Measurements from ENCODE around the gene SLC7A10.

The SLC7A10 gene

DNA sequence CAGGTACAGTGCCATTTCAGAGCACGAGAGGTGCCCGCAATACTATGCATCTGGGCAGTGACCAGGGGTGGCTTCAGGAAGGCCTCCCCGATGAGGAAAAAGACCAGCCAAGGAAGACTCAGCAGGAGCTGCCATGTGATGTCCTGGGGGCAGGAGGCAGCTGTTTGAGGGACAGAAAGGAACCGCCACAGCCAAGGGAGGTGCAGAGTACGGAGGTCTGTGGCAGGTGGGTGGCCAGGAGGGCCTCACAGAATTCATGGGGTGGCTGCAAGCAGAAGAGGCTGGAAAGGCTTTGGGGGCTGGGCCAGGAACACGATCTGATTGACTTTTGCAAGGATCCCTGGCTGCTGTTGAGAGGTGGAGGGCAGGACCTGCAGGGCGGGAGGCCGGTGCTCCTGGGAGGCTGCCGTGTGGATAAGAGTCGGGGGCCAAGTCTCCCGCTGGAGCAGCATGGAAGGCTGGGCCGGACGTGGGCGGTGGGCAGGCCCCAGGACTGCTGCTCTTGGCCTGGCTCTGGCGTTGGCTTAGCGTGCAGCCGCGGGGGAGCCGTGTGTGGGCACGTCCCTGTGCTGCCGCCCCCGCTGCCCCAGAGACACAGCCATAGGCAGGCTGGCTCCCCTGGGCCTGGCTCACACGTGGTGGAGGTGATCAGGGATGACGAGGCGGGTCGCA lies 47.6 kb upstream of the SLC7A10 start:
- no peak overlapping the region for H3K27ac ChIP-seq (ENCODE audit: low read depth, low read length, poor library complexity, severe bottlenecking)
- no peaks in the 10 kb centered on the region for H3F3A ChIP-seq (ENCODE audit: insufficient read depth, low read length)
- no peaks in the 10 kb centered on the region for H3K4me1 ChIP-seq (ENCODE audit: insufficient read depth, low read length, severe bottlenecking)
- H3K9me3 ChIP-seq (ENCODE audit: low read length), result no peaks in the 10 kb centered on the region
- H2AFZ ChIP-seq (ENCODE audit: low read length), result no peak overlapping the region
- H3K36me3 ChIP-seq (ENCODE audit: insufficient read depth, low read length), result no peaks in the 10 kb centered on the region
- no peak overlapping the region for H3K4me3 ChIP-seq (ENCODE audit: low read depth, low read length, poor library complexity, severe bottlenecking)
- no peaks in the 10 kb centered on the region for H4K20me1 ChIP-seq (ENCODE audit: insufficient read depth, low read length)
- H3K9ac ChIP-seq (ENCODE audit: low read length), result no peak overlapping the region
- H3K27me3 ChIP-seq (ENCODE audit: insufficient read depth, low read length), result no peaks in the 10 kb centered on the region
- no peaks in the 10 kb centered on the region for H3K79me2 ChIP-seq (ENCODE audit: insufficient read depth, low read length)
- H3K9me2 ChIP-seq (ENCODE audit: low read depth, low read length), result no peaks in the 10 kb centered on the region
- TF ChIP-seq, protein P1, sequence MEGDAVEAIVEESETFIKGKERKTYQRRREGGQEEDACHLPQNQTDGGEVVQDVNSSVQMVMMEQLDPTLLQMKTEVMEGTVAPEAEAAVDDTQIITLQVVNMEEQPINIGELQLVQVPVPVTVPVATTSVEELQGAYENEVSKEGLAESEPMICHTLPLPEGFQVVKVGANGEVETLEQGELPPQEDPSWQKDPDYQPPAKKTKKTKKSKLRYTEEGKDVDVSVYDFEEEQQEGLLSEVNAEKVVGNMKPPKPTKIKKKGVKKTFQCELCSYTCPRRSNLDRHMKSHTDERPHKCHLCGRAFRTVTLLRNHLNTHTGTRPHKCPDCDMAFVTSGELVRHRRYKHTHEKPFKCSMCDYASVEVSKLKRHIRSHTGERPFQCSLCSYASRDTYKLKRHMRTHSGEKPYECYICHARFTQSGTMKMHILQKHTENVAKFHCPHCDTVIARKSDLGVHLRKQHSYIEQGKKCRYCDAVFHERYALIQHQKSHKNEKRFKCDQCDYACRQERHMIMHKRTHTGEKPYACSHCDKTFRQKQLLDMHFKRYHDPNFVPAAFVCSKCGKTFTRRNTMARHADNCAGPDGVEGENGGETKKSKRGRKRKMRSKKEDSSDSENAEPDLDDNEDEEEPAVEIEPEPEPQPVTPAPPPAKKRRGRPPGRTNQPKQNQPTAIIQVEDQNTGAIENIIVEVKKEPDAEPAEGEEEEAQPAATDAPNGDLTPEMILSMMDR (IDR thresholded peaks at IDR 0.05; ENCODE audit: low read length), result no peak
- TF ChIP-seq EZH2 (IDR thresholded peaks at IDR 0.05; ENCODE audit: borderline replicate concordance, low read length), result no peak
- no peak overlapping the region for H3K4me2 ChIP-seq (ENCODE audit: low read length)

DNA sequence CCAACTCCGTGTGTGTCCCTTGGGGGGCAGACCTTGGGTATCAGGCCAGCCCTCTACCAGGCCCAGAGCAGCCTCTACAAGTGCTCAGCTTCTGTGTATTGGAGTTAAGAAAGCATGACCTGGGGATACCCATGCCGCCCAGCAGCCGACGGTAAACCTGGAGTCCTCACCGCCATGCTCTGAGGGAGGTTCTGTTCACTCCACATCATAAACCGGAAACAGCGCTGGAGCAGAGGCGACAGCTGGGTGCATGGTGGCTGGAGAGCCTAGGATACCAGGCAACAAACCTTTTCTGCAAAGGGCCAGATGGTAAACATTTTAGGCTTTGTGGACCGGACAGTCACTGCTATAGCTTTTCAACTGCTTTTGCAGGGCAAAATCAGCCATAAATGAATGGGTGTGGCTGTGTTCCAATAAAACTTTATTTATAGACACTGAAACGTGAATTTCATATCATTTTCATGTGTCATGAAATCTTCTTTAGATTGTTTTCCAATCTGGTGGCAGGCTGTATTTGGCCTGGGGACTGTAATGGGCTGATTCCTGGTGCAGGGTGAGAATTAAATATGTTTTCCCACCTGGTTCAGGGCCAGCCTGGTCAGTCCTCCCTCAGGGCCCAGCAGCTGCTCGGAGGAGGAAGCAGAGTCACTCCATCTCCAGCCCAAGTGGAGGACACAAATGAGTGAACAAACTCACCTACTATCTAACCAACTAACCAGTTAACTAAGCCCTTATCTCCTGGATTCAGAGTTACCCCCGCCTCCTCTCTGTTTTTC lies 45.8 kb upstream of the SLC7A10 start:
- Histone ChIP-seq H3K9ac (ENCODE audit: low read length) (no peak overlapping the region), H2AFZ (ENCODE audit: low read length) (no peak overlapping the region), H3K4me2 (ENCODE audit: low read length) (no peak overlapping the region), H3K4me3 (ENCODE audit: low read depth, low read length, poor library complexity, severe bottlenecking) (no peak overlapping the region), H3K9me2 (ENCODE audit: low read depth, low read length) (no peaks in the 10 kb centered on the region), H3K9me3 (ENCODE audit: low read length) (no peaks in the 10 kb centered on the region), H3K27me3 (ENCODE audit: insufficient read depth, low read length) (no peaks in the 10 kb centered on the region), H3F3A (ENCODE audit: insufficient read depth, low read length) (no peaks in the 10 kb centered on the region), H4K20me1 (ENCODE audit: insufficient read depth, low read length) (no peaks in the 10 kb centered on the region), H3K4me1 (ENCODE audit: insufficient read depth, low read length, severe bottlenecking) (no peaks in the 10 kb centered on the region), H3K36me3 (ENCODE audit: insufficient read depth, low read length) (no peaks in the 10 kb centered on the region), H3K79me2 (ENCODE audit: insufficient read depth, low read length) (no peaks in the 10 kb centered on the region), H3K27ac (ENCODE audit: low read depth, low read length, poor library complexity, severe bottlenecking) (no peak overlapping the region)
- TF ChIP-seq, protein P1 (IDR thresholded peaks at IDR 0.05; ENCODE audit: low read length), result no peak
- no peak for TF ChIP-seq EZH2 (IDR thresholded peaks at IDR 0.05; ENCODE audit: borderline replicate concordance, low read length)

DNA sequence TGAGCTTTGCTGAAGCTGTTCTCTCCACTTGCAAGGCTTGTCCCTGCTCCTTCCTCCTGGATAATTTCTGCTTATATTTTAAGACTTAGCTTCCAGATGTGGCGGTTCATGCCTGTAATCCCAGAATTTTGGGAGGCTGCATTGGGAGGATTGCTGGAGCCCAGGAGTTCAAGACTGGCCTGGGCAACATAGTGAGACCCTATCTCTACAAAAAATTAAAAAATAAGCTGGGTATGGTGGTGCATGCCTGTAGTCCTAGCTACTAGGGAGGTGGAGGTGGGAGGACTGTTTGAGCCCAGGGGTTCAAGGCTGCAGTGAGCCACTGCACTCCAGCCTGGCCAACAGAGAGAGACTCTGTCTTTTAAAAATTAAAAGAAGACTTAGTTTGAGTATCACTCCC lies 45.1 kb upstream of the SLC7A10 start:
- H2AFZ ChIP-seq (ENCODE audit: low read length), result no peak overlapping the region
- H3K9ac ChIP-seq (ENCODE audit: low read length), result no peak overlapping the region
- H3K4me2 ChIP-seq (ENCODE audit: low read length), result no peak overlapping the region
- no peak overlapping the region for H3K4me3 ChIP-seq (ENCODE audit: low read depth, low read length, poor library complexity, severe bottlenecking)
- TF ChIP-seq, protein P1 (IDR thresholded peaks at IDR 0.05; ENCODE audit: low read length), result no peak
- no peak for TF ChIP-seq EZH2 (IDR thresholded peaks at IDR 0.05; ENCODE audit: borderline replicate concordance, low read length)
- H3K9me2 ChIP-seq (ENCODE audit: low read depth, low read length), result no peaks in the 10 kb centered on the region
- no peaks in the 10 kb centered on the region for H3K79me2 ChIP-seq (ENCODE audit: insufficient read depth, low read length)
- no peaks in the 10 kb centered on the region for H3F3A ChIP-seq (ENCODE audit: insufficient read depth, low read length)
- no peak overlapping the region for H3K27ac ChIP-seq (ENCODE audit: low read depth, low read length, poor library complexity, severe bottlenecking)
- no peaks in the 10 kb centered on the region for H3K27me3 ChIP-seq (ENCODE audit: insufficient read depth, low read length)
- no peaks in the 10 kb centered on the region for H4K20me1 ChIP-seq (ENCODE audit: insufficient read depth, low read length)
- H3K9me3 ChIP-seq (ENCODE audit: low read length), result no peaks in the 10 kb centered on the region
- no peaks in the 10 kb centered on the region for H3K36me3 ChIP-seq (ENCODE audit: insufficient read depth, low read length)
- no peaks in the 10 kb centered on the region for H3K4me1 ChIP-seq (ENCODE audit: insufficient read depth, low read length, severe bottlenecking)

Measured in OCI-LY1 (cell line).